AG04450 (cell line): ENCODE results near the gene VENTX. TPM values are rescaled to one million over a fixed set of nuclear protein-coding genes. Genes with fewer than 3 reads are reported as not detected.

Experiments
- CTCF ChIA-PET: fragments of 300-600, 350-600 bp; formaldehyde crosslinking; extraction: SDS; loops from one replicate; lab custom pipeline; 2022; ENCODE audit warnings: antibody characterized with exemption, inconsistent platforms; lab: Charles Lee
- POLR2A ChIA-PET: fragments of 350-600 bp; formaldehyde crosslinking; extraction: SDS; loops from one replicate; lab custom pipeline; 2021; ENCODE audit warnings: antibody characterized with exemption, inconsistent platforms; lab: Yijun Ruan, JAX
- DNase-seq: peaks from one replicate; pipeline ENCODE4 v3.0.0-alpha.2; 2011; ENCODE audit warnings: low read depth, low spot score
- H3K27ac ChIP-seq: one replicate; pipeline ENCODE4 v1.5.1; 2012; ENCODE audit warnings: low read depth, low read length, control low read depth
- H3K27me3 ChIP-seq: one replicate; pipeline ENCODE4 v1.6.0; 2012; ENCODE audit warnings: low read length; ENCODE audit not compliant: control insufficient read depth, insufficient read depth
- H3K4me3 ChIP-seq: 2 replicates; pipeline ENCODE4 v1.5.1; 2011; ENCODE audit warnings: mild to moderate bottlenecking, low read depth, low read length, control low read depth
- H3K9me3 ChIP-seq: 2 replicates; pipeline ENCODE4 v1.5.1; 2012; ENCODE audit warnings: low read length; ENCODE audit not compliant: control insufficient read depth, insufficient read depth
- polyA plus RNA-seq: library from polyadenylated mRNA; depleted of rRNA; stranded (reverse); fragments of >200 nt; gene quantifications from 2 replicates; pipeline ENCODE4 v1.2.3, GENCODE V29; 2011
- TF ChIP-seq, protein P1 (sequence below): IDR thresholded peaks from 2 replicates; pipeline ENCODE4 v1.5.1; 2011; ENCODE audit warnings: low read depth, low read length, control low read depth, inconsistent platforms

VENTX gene
- polyA plus RNA-seq, 1 experiment = not detected

DNA sequence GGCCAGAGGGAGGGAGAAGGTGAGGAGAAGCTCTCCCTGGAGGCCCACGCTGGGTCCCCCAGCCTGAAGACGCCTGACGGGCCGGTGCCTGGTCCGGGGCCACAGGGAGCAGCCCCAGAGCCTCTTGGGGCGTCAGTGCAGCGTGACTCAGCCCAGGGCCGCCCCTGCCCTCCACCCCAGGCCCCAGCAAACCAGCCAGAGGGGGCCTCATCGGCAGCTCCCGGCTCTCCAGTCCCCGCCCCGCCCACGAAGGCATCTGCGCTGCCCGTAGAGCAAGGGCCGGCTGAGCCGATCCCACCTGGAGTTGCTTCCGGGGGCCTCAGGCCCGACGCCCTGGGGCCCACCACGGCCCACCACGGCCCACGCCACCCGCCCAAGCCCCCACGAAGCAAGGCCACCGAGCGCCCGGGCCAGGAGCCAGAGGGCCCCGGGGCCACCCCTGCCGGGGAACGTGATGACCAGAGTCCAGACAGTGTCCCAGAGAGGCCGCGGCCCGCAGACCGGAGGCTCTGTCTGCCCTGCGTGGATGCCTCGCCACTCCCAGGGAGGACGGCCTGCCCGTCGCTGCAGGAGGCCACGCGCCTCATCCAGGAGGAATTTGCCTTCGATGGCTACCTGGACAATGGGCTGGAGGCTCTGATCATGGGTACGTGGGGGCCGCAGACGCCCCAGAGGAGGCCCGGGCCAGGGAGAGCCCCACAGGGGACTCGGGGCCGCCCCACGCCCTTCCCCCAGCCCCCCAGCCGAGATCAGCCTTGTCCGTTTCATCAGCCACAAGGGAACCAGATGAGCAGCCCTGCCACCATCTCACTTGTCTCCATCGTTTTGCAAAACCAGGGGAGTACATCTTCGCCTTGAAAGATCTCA lies 38.8 kb upstream of the VENTX start:
- POLR2A ChIA-PET = no interaction called here
- peaks cover 81% of the 10 kb centered on the region for H3K9me3 ChIP-seq

DNA sequence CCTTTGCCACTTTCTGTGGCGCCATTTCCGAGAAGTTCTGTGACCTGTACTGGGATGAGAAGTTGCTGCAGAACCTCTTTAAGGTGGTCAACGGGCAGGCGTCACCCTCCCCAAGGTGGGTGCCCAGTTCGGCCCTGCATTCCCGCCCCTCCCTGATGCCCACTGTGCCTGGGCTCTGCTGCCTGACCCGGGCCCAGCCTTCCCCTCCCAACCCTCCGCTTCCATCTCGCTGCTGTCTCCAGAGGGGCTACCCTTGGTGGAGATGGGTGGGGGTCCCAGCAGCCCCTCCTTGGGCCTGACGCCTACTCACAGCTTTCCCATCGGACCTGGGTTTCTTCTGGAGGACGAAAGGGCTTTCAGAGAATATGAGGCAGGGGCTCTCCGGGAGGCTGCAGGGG lies 38.2 kb upstream of the VENTX start:
- TF ChIP-seq, protein P1, sequence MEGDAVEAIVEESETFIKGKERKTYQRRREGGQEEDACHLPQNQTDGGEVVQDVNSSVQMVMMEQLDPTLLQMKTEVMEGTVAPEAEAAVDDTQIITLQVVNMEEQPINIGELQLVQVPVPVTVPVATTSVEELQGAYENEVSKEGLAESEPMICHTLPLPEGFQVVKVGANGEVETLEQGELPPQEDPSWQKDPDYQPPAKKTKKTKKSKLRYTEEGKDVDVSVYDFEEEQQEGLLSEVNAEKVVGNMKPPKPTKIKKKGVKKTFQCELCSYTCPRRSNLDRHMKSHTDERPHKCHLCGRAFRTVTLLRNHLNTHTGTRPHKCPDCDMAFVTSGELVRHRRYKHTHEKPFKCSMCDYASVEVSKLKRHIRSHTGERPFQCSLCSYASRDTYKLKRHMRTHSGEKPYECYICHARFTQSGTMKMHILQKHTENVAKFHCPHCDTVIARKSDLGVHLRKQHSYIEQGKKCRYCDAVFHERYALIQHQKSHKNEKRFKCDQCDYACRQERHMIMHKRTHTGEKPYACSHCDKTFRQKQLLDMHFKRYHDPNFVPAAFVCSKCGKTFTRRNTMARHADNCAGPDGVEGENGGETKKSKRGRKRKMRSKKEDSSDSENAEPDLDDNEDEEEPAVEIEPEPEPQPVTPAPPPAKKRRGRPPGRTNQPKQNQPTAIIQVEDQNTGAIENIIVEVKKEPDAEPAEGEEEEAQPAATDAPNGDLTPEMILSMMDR = no peak
- no peak overlapping the region for H3K4me3 ChIP-seq
- peaks cover 87% of the 10 kb centered on the region for H3K9me3 ChIP-seq
- ChIA-PET POLR2A (no interaction called here), CTCF (no interaction called here)
- no peak overlapping the region for H3K27ac ChIP-seq
- no peaks in the 10 kb centered on the region for H3K27me3 ChIP-seq
- DNase-seq = no peak

More for the DNA sequence above, 38.8 kb upstream of the VENTX start:
- DNase-seq = no peak
- Histone ChIP-seq H3K4me3 (no peak overlapping the region), H3K27ac (no peak overlapping the region), H3K27me3 (no peaks in the 10 kb centered on the region)
- CTCF ChIA-PET = no interaction called here
- TF ChIP-seq, protein P1 = no peak

DNA sequence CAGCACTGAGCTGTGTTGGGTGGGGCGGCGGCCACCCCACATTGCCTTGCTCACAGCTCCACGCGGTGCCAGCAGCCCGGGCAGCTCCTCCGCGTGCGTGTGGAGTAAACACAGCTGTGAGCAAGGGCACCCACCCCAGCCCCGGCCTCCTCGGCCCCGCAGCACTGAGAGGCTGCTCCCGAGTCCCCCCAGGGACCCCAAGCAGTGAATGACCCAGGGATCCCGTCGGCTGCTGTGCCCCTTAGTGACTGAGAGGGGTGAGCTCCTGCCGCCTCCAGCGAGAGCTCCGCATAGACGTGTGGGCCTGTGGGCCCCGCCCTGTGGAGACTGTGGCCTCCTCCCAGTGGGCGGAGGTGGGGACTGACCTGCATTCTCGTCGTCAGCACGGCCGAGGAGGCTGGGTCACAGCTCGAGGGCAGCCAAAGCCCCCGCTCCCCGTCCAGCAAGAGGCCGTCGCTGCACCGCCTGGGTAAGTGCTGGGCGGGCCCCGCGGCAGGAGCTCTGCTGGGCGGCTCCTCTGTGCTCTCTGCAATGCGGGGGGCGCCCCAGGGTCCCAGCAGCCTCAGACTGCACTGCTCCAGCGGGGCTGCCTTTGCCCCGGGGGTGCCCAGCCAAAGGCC lies 37.6 kb upstream of the VENTX start:
- Histone ChIP-seq H3K4me3 (no peak overlapping the region), H3K27ac (no peak overlapping the region), H3K9me3 (peaks cover 93% of the 10 kb centered on the region), H3K27me3 (no peaks in the 10 kb centered on the region)
- TF ChIP-seq, protein P1 = no peak
- ChIA-PET CTCF (no interaction called here), POLR2A (no interaction called here)
- no peak for DNase-seq

DNA sequence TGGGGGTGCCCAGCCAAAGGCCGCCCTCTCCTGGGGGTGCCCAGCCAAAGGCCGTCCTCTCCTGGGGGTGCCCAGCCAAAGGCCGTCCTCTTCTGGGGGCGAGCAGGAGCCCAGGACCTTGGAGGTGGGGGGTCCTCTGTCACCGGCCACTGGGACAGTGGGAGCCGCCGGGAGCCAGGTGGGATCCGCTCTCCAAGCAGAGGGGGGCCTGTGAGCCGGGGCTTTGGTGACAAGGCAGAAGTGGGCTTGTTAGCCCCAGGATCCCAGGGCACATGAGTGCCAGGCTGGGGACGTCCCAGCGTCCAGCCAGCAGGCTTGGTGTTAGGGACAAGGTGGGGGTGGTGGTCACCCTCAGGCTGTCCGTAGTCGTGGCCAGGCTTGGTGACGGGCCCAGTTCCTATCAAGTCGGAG lies 37.0 kb upstream of the VENTX start:
- CTCF ChIA-PET = no interaction called here
- POLR2A ChIA-PET = no interaction called here
- Histone ChIP-seq H3K4me3 (no peak overlapping the region), H3K27ac (no peak overlapping the region), H3K9me3 (peaks cover 97% of the 10 kb centered on the region), H3K27me3 (no peaks in the 10 kb centered on the region)
- DNase-seq = no peak
- TF ChIP-seq, protein P1 = no peak
